ENCODE measurements around the gene HYLS1. TPM values are rescaled to one million over a fixed set of nuclear protein-coding genes. Genes with fewer than 3 reads are reported as not detected.

The HYLS1 gene
- total and polyA plus RNA-seq, 10 of the 15 experiments (the other 5 are each of a cell fraction or from before 2014, with no cell fraction given), result 11.7 to 35.1 (median 17.6) TPM

DNA sequence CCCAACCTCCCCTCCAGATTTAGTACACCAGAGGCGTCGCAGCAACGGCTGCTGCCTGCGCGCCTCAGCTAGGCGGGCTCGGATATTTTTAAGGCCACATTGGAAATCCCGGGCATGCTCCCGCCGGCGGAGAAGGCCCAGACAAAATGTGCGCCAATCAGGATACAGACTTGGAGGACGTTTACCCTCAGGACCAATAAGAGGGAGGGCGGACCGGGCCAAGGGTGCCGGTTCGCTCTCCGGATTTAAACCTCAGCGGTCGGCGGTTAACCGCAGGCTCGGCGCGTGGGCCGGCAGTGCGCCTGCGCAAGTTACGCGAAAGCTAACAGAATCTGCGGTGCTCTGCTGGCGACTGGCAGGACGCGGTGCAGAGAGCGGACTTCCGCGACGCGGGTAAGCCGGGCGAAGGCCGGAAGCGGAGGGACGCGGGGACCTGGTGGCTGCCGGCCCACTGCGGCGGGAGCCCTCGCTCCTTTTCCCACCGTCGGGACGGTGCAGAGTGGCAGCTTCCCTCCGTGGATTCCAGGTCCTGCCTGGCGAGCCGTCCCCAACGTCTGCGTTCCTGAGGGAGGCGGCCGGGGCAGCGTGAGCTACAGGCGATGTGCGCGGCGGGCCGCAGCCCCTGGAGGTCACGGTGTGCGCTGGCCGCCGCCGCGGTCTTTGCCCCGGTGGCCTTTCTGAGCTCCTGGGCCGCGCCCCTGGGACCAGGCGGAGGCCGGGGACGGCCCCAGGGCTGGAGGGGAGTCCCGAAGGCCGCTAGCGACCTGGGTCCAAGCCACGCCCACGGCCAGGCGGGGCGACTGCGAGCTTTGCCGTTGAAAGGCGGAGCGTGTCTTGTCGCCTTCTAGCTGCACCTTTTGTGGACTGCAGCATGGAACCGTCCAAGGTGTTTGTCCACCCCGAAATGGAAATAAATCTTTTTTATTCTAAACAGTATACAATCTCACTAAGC lies at the start of gene HYLS1 (continued):
- peak; percentile 96 for TF ChIP-seq NR2F1 (conservative IDR thresholded peaks at IDR 0.05)
- no peak for TF ChIP-seq JUND (IDR thresholded peaks at IDR 0.05; ENCODE audit: low read depth, low read length)
- peak; percentile 96 for TF ChIP-seq SMARCA5 (IDR thresholded peaks at IDR 0.05)
- TF ChIP-seq MEF2B (IDR thresholded peaks at IDR 0.05; ENCODE audit: partially characterized antibody, poor library complexity, severe bottlenecking), result peak; percentile 45
- TF ChIP-seq POU2F2 (IDR thresholded peaks at IDR 0.05; ENCODE audit: borderline replicate concordance, low read depth, low read length), result peak; percentile 38; the same call in 1 of the 3 replicates
- no peak for TF ChIP-seq NFXL1 (IDR thresholded peaks at IDR 0.05; ENCODE audit: borderline replicate concordance)
- TF ChIP-seq SMC3 (IDR thresholded peaks at IDR 0.05; ENCODE audit: borderline replicate concordance, low read length), result no peak
- TF ChIP-seq IKZF2 (IDR thresholded peaks at IDR 0.05), result peak; percentile 42 to 67; a peak in 2 of 4 replicates
- TF ChIP-seq ZNF207 (IDR thresholded peaks at IDR 0.05; ENCODE audit: borderline replicate concordance), result peak; percentile 89; the same call in 1 of the 2 replicates
- peak; percentile 53; the same call in 1 of the 2 replicates for TF ChIP-seq ZNF217 (IDR thresholded peaks at IDR 0.05)
- TF ChIP-seq BMI1 (IDR thresholded peaks at IDR 0.05; ENCODE audit: borderline replicate concordance), result no peak
- peak; percentile 76; the same call in 1 of the 2 replicates for TF ChIP-seq BACH1 (IDR thresholded peaks at IDR 0.05; ENCODE audit: borderline replicate concordance)
- peak; percentile 77 for TF ChIP-seq POLR2AphosphoS5 (IDR thresholded peaks at IDR 0.05; ENCODE audit: low read length)
- 0 out of 2 replicates have a peak, but pooled peaks have one; percentile 6 for TF ChIP-seq CHD2 (IDR thresholded peaks at IDR 0.05; ENCODE audit: borderline replicate concordance, low read depth, low read length)
- TF ChIP-seq PAX8 (IDR thresholded peaks at IDR 0.05), result no peak
- TF ChIP-seq, protein P1, sequence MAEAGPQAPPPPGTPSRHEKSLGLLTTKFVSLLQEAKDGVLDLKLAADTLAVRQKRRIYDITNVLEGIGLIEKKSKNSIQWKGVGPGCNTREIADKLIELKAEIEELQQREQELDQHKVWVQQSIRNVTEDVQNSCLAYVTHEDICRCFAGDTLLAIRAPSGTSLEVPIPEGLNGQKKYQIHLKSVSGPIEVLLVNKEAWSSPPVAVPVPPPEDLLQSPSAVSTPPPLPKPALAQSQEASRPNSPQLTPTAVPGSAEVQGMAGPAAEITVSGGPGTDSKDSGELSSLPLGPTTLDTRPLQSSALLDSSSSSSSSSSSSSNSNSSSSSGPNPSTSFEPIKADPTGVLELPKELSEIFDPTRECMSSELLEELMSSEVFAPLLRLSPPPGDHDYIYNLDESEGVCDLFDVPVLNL (IDR thresholded peaks at IDR 0.05; ENCODE audit: low read depth, low read length), result 0 out of 2 replicates have a peak, but pooled peaks have one; percentile 58
- TF ChIP-seq NRF1 (conservative IDR thresholded peaks at IDR 0.05; ENCODE audit: low read depth, low read length), result peak; percentile 83
- TF ChIP-seq PML (IDR thresholded peaks at IDR 0.05; ENCODE audit: low read length), result peak; percentile 56; the same call in 1 of the 2 replicates
- TF ChIP-seq ZBED1 (IDR thresholded peaks at IDR 0.05; ENCODE audit: borderline replicate concordance), result no peak
- peak; percentile 44; the same call in 1 of the 2 replicates for TF ChIP-seq RELB (IDR thresholded peaks at IDR 0.05; ENCODE audit: low read depth)
- peak; percentile 97 for TF ChIP-seq DPF2 (IDR thresholded peaks at IDR 0.05)
- peak; percentile 39; the same call in 1 of the 2 replicates for TF ChIP-seq CREM (IDR thresholded peaks at IDR 0.05; ENCODE audit: low read depth)
- TF ChIP-seq TCF12 (IDR thresholded peaks at IDR 0.05; ENCODE audit: low read depth, low read length), result 0 out of 2 replicates have a peak, but pooled peaks have one; percentile 13
- peak; percentile 98 for TF ChIP-seq GATAD2B (conservative IDR thresholded peaks at IDR 0.05; ENCODE audit: low read depth)
- TF ChIP-seq MXI1 (IDR thresholded peaks at IDR 0.05; ENCODE audit: low read depth, low read length), result peak; percentile 37; the same call in 1 of the 2 replicates
- TF ChIP-seq KLF5 (IDR thresholded peaks at IDR 0.05; ENCODE audit: partially characterized antibody), result peak; percentile 64
- peak; percentile 12; the same call in 1 of the 2 replicates for TF ChIP-seq NR2C1 (IDR thresholded peaks at IDR 0.05)
- TF ChIP-seq SREBF2 (IDR thresholded peaks at IDR 0.05; ENCODE audit: low read length), result no peak
- no peak for TF ChIP-seq IRF4 (IDR thresholded peaks at IDR 0.05; ENCODE audit: low read depth, low read length)
